OCI-LY7 (cell line): ENCODE data around the gene TNFRSF1A.

Experiments used
- EZH2phosphoT487 ChIP-seq: fragments of 200-600 bp; sonication (generic); IDR thresholded peaks from 2 replicates; pipeline ENCODE4 v1.6.1; 2018; ENCODE audit warnings: low read depth, borderline replicate concordance, mild to moderate bottlenecking, mixed run types, antibody characterized with exemption, low read length, moderate library complexity, mixed read lengths
- TF ChIP-seq, protein P1 (sequence below): fragments of 200-600 bp; sonication (generic); conservative IDR thresholded peaks from 2 replicates; pipeline ENCODE4 v1.5.1; 2014; ENCODE audit warnings: mild to moderate bottlenecking, antibody characterized with exemption, low read length, moderate library complexity, mixed read lengths

DNA sequence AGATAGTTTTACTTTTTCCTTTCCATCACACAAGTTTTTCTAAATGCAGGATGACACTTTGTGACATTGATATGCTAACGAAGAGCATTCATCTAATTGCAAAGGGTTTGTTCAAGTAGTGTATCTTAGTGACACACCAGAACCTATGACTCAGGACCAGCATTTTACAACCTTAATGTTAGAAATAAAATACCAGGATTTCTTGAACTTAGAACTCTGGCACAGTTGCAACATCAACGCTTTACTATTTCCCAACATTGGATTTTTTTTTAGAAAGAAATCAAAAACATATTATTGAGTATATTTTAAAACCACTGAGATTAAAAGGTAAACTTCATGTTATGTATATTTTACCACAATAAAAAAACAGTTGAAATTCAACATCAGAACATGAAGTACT is 49.3 kb downstream of the TNFRSF1A start:
- TF ChIP-seq, protein P1, sequence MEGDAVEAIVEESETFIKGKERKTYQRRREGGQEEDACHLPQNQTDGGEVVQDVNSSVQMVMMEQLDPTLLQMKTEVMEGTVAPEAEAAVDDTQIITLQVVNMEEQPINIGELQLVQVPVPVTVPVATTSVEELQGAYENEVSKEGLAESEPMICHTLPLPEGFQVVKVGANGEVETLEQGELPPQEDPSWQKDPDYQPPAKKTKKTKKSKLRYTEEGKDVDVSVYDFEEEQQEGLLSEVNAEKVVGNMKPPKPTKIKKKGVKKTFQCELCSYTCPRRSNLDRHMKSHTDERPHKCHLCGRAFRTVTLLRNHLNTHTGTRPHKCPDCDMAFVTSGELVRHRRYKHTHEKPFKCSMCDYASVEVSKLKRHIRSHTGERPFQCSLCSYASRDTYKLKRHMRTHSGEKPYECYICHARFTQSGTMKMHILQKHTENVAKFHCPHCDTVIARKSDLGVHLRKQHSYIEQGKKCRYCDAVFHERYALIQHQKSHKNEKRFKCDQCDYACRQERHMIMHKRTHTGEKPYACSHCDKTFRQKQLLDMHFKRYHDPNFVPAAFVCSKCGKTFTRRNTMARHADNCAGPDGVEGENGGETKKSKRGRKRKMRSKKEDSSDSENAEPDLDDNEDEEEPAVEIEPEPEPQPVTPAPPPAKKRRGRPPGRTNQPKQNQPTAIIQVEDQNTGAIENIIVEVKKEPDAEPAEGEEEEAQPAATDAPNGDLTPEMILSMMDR = no peak
- no peak for TF ChIP-seq EZH2phosphoT487
